GM19452 (cell line): ENCODE measurements around the gene ZNF76.

ENCODE experiments used
- ATAC-seq: cut with Tn5 transposase; IDR thresholded peaks from one replicate; pipeline ENCODE4 v1.9.1; 2021; ENCODE audit not compliant: unreplicated experiment

Gene ZNF76

GRCh38 chr6:35265523-35265922 is 6.0 kb downstream of the ZNF76 start:
- no peak for ATAC-seq

GRCh38 chr6:35267446-35267845 is 7.9 kb downstream of the ZNF76 start:
- ATAC-seq = no peak

- ATAC-seq = no peak
These were observed 8.4 kb downstream of the ZNF76 start for GRCh38 chr6:35267897-35268296.

GRCh38 chr6:35272005-35272404 is 12.5 kb downstream of the ZNF76 start:
- no peak for ATAC-seq

- no peak for ATAC-seq
These were observed 14.5 kb downstream of the ZNF76 start for GRCh38 chr6:35273822-35274559.

- ATAC-seq = no peak
These were observed 16.3 kb downstream of the ZNF76 start for GRCh38 chr6:35275744-35276260.

GRCh38 chr6:35278708-35279107 is 19.2 kb downstream of the ZNF76 start:
- no peak for ATAC-seq

- no peak for ATAC-seq
These were observed 21.4 kb downstream of the ZNF76 start for GRCh38 chr6:35280903-35281302.

- ATAC-seq = no peak
These were observed 22.9 kb downstream of the ZNF76 start for GRCh38 chr6:35282472-35282871.

GRCh38 chr6:35283361-35283760 is 23.8 kb downstream of the ZNF76 start:
- no peak for ATAC-seq

GRCh38 chr6:35287671-35288396 is 28.3 kb downstream of the ZNF76 start:
- no peak for ATAC-seq

- ATAC-seq = no peak
These were observed 29.3 kb downstream of the ZNF76 start for GRCh38 chr6:35288834-35289233.

GRCh38 chr6:35291491-35291890 is 32.0 kb downstream of the ZNF76 start:
- ATAC-seq = no peak

GRCh38 chr6:35292494-35292893 is 33.0 kb downstream of the ZNF76 start:
- no peak for ATAC-seq

- no peak for ATAC-seq
These were observed 34.1 kb downstream of the ZNF76 start for GRCh38 chr6:35293681-35294080.

- ATAC-seq = no peak
These were observed 34.9 kb downstream of the ZNF76 start for GRCh38 chr6:35294308-35294945.

GRCh38 chr6:35295036-35295435 is 35.5 kb downstream of the ZNF76 start:
- ATAC-seq = no peak

GRCh38 chr6:35295521-35296315 is 36.2 kb downstream of the ZNF76 start:
- no peak for ATAC-seq

GRCh38 chr6:35296931-35297600 is 37.5 kb downstream of the ZNF76 start:
- ATAC-seq = peak; percentile 5
